Measurements from ENCODE around the gene UNG. TPM values are rescaled to one million over a fixed set of nuclear protein-coding genes. Genes with fewer than 3 reads are reported as not detected.

UNG gene
- total and polyA plus RNA-seq, 2 of the 4 experiments (the other 2 are of a cell fraction): 13.3 to 16.0 TPM

DNA sequence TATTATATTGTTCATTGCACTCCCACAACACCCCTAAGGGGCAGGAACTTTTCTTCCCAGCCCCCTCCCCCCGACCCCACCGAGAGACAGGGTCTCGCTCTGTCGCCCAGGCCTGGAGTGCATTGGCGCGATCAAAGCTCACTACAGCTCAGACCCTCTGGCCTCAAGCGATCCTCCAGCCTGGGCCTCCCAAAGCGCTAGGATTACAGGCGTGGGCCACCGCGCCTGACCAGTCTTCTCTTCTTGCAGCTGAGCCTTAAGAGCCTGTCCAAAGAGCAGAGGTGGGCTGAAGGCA, 310 bp upstream of the UNG start:
- peak overlapping the region; percentile 91 for H2AFZ ChIP-seq (replicated peaks; ENCODE audit: low read length, poor library complexity)
- TF ChIP-seq CTCF (conservative IDR thresholded peaks at IDR 0.05; ENCODE audit: low read depth, low read length): no peak
- TF ChIP-seq, protein P1, sequence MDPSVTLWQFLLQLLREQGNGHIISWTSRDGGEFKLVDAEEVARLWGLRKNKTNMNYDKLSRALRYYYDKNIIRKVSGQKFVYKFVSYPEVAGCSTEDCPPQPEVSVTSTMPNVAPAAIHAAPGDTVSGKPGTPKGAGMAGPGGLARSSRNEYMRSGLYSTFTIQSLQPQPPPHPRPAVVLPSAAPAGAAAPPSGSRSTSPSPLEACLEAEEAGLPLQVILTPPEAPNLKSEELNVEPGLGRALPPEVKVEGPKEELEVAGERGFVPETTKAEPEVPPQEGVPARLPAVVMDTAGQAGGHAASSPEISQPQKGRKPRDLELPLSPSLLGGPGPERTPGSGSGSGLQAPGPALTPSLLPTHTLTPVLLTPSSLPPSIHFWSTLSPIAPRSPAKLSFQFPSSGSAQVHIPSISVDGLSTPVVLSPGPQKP (IDR thresholded peaks at IDR 0.05; ENCODE audit: borderline replicate concordance, low read depth, low read length): no peak
- TF ChIP-seq POLR2A (IDR thresholded peaks at IDR 0.05; ENCODE audit: low read depth, low read length): no peak
- TF ChIP-seq BHLHE40 (IDR thresholded peaks at IDR 0.05; ENCODE audit: low read depth, low read length): no peak

More for the DNA sequence above, 310 bp upstream of the UNG start:
- Histone ChIP-seq H3K4me2 (ENCODE audit: low read depth, low read length) (peak overlapping the region; percentile 61), H3K18ac (ENCODE audit: low read depth, low read length) (no peak overlapping the region), H4K5ac (ENCODE audit: low read depth, low read length) (no peak overlapping the region), H3K9me1 (ENCODE audit: insufficient read depth, low read length) (0 out of 2 replicates have a peak, but pooled peaks cover 8% of the 10 kb centered on the region), H3K27me3 (ENCODE audit: control insufficient read depth, insufficient read depth, low read length) (no peaks in the 10 kb centered on the region), H2BK15ac (ENCODE audit: low read depth, low read length) (no peak overlapping the region), H2BK5ac (ENCODE audit: low read depth, low read length, poor library complexity, severe bottlenecking) (no peak overlapping the region), H4K91ac (ENCODE audit: insufficient read depth, low read depth, low read length) (0 out of 2 replicates have a peak overlapping the region, but pooled peaks have one; percentile 19), H4K8ac (ENCODE audit: low read depth in 2 of 2, low read length in 2 of 2) (peak overlapping the region; percentile 6 to 64; a peak in 2 of 4 replicates), H3K4ac (ENCODE audit: low read depth, low read length) (no peak overlapping the region), H3K4me1 (ENCODE audit: control insufficient read depth, insufficient read depth, low read length) (peaks cover 3% of the 10 kb centered on the region), H2BK120ac (ENCODE audit: low read depth, low read length) (no peak overlapping the region), H2BK20ac (ENCODE audit: low read depth, low read length) (no peak overlapping the region), H3K14ac (replicated peaks; ENCODE audit: low read depth, low read length) (no peak overlapping the region), H3K23ac (ENCODE audit: low read depth, low read length) (no peak overlapping the region), H3K79me1 (ENCODE audit: low read depth in 1 of 2, low read length in 2 of 2) (peaks cover 24 to 42% of the 10 kb centered on the region in 2 experiments), H2AK5ac (ENCODE audit: low read depth, low read length) (no peak overlapping the region), H3K36me3 (ENCODE audit: control insufficient read depth, insufficient read depth, low read length) (peaks cover 8% of the 10 kb centered on the region), H3K27ac (ENCODE audit: insufficient read depth, low read length) (peak overlapping the region; percentile 50; the same call in 1 of the 2 replicates), H3K4me3 (ENCODE audit: insufficient read depth, low read depth, low read length) (peak overlapping the region; percentile 39), H3K9ac (ENCODE audit: low read depth, low read length) (peak overlapping the region; percentile 78), H3K9me3 (ENCODE audit: control insufficient read depth, insufficient read depth, low read length) (no peaks in the 10 kb centered on the region), H3K56ac (ENCODE audit: extremely low read depth, insufficient read depth, low read length) (no peak overlapping the region), H2AK9ac (replicated peaks; ENCODE audit: low read depth, low read length, poor library complexity) (no peak overlapping the region), H4K20me1 (ENCODE audit: insufficient read depth, low read length) (no peaks in the 10 kb centered on the region)
- no TSS peak for BruUV-seq (replicated peaks)
- ATAC-seq (ENCODE audit: low read depth) (no peak), DNase-seq (no peak)
- in situ Hi-C loops (cut with MboI; ENCODE audit: low sequenced_read_pairs) (loop anchor here (10.0 to 25.0 kb wide), 2 partner anchors 292 to 460 kb away; partner anchors contain the start of gene SELPLG), intact Hi-C loops (cut with micrococcal nuclease) (loop anchor here (10.0 kb wide), 3 partner anchors 142 to 432 kb away; partner anchors contain the start of gene SSH1), dilution Hi-C loops (cut with HindIII; ENCODE audit: low sequenced_read_pairs, unreplicated experiment) (no loop called here)
- WGBS, 2 experiments (ENCODE audit: extremely low coverage in 2 of 2, insufficient read length in 1 of 2): 0% methylated on average over 3 of the region's 11 CpGs; no CpG with 5 or more reads in 1 of the 2 experiments
- POLR2A ChIA-PET (ENCODE audit: unreplicated experiment): no interaction called here
- CTCF ChIA-PET: no interaction called here
